Gastroesophageal sphincter (tissue), 3 donors: Measurements from ENCODE around the gene BPIFA2.

Experiments
- CTCF ChIP-seq, 4 experiments: fragments of 200-600 bp in 2 of 4; fragments of 450-650 bp in 2 of 4; sonication (generic) in 1 of 4; IDR thresholded peaks; one replicate each; pipeline ENCODE4 v1.5.1; 2017 to 2019; ENCODE audit warnings: antibody characterized with exemption in 4 of 4, mild to moderate bottlenecking in 2 of 4, moderate library complexity in 2 of 4
- EP300 ChIP-seq: sonication (generic); formaldehyde crosslinking; IDR thresholded peaks from one replicate; pipeline ENCODE4 v1.6.1; 2017; ENCODE audit warnings: antibody characterized with exemption, mild to moderate bottlenecking
- POLR2A ChIP-seq, 2 donors: fragments of 450-650 bp; IDR thresholded peaks; one replicate each; pipeline ENCODE4 v1.6.1; 2017; ENCODE audit warnings: antibody characterized with exemption in 2 of 2, mild to moderate bottlenecking in 2 of 2, moderate library complexity in 1 of 2
- POLR2AphosphoS5 ChIP-seq: sonication (generic); formaldehyde crosslinking; IDR thresholded peaks from one replicate; pipeline ENCODE4 v1.6.1; 2017; ENCODE audit warnings: antibody characterized with exemption

DNA sequence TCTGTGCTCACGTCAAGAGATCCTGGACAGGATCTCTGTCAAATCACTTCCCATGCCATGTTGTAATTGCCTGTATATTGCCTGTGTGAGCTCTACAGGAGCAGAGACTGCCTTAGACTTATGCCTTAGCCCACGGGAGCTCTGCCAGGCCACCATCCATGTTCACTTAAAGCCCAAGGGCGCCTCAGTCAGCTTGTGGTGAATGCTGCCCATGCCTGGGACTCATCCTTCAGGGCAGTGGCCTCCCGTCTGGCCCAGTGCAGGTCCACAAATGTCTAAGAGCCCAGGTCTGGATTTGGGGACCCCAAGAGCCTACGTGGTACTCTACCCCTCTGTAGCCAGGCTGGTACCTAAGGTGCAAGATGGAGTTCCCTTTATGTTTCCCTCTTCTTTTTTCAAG lies 22.4 kb upstream of the BPIFA2 start:
- TF ChIP-seq CTCF (IDR thresholded peaks at IDR 0.05) (no peak), POLR2A (IDR thresholded peaks at IDR 0.05) (no peak), POLR2AphosphoS5 (no peak), EP300 (no peak)
